GM08714 (cell line): ENCODE data around the gene PTPRE.

Source experiments
- H3K4me3 ChIP-seq: fragments of 200-500 bp; sonication (Bioruptor generic); 2 replicates; pipeline ENCODE4 v1.5.1; 2014; ENCODE audit warnings: mild to moderate bottlenecking, low read length, inconsistent platforms
- ZNF274 ChIP-seq: IDR thresholded peaks from 2 replicates; pipeline ENCODE4 v1.6.1; 2012; ENCODE audit warnings: mild to moderate bottlenecking, low read depth, low read length

The PTPRE gene

GRCh38 chr10:128007056-128007455 is 100.2 kb downstream of the PTPRE start:
- H3K4me3 ChIP-seq: no peak overlapping the region
- TF ChIP-seq ZNF274: no peak

GRCh38 chr10:128007971-128008370 is 101.1 kb downstream of the PTPRE start:
- no peak for TF ChIP-seq ZNF274
- no peak overlapping the region for H3K4me3 ChIP-seq

- TF ChIP-seq ZNF274: no peak
- no peak overlapping the region for H3K4me3 ChIP-seq
These were observed 101.8 kb downstream of the PTPRE start for GRCh38 chr10:128008521-128009250.

GRCh38 chr10:128009372-128010126 is 102.6 kb downstream of the PTPRE start:
- TF ChIP-seq ZNF274: no peak
- no peak overlapping the region for H3K4me3 ChIP-seq

GRCh38 chr10:128011059-128011979 is 104.4 kb downstream of the PTPRE start:
- no peak for TF ChIP-seq ZNF274
- H3K4me3 ChIP-seq: no peak overlapping the region

GRCh38 chr10:128013626-128014025 is 106.7 kb downstream of the PTPRE start:
- no peak for TF ChIP-seq ZNF274
- H3K4me3 ChIP-seq: no peak overlapping the region

GRCh38 chr10:128014236-128014635 is 107.3 kb downstream of the PTPRE start:
- H3K4me3 ChIP-seq: no peak overlapping the region
- TF ChIP-seq ZNF274: no peak

GRCh38 chr10:128016423-128017060 is 109.6 kb downstream of the PTPRE start:
- TF ChIP-seq ZNF274: no peak
- H3K4me3 ChIP-seq: no peak overlapping the region

GRCh38 chr10:128017822-128018221 is 110.9 kb downstream of the PTPRE start:
- no peak overlapping the region for H3K4me3 ChIP-seq
- no peak for TF ChIP-seq ZNF274

GRCh38 chr10:128018236-128018635 is 111.3 kb downstream of the PTPRE start:
- no peak overlapping the region for H3K4me3 ChIP-seq
- no peak for TF ChIP-seq ZNF274

GRCh38 chr10:128018691-128019090 is 111.8 kb downstream of the PTPRE start:
- no peak for TF ChIP-seq ZNF274
- H3K4me3 ChIP-seq: no peak overlapping the region

GRCh38 chr10:128022261-128023196 is 115.6 kb downstream of the PTPRE start:
- H3K4me3 ChIP-seq: no peak overlapping the region
- TF ChIP-seq ZNF274: no peak

- H3K4me3 ChIP-seq: no peak overlapping the region
- no peak for TF ChIP-seq ZNF274
These were observed 117.5 kb downstream of the PTPRE start for GRCh38 chr10:128024426-128024825.
